Bronchial epithelial cell (primary cell): ENCODE measurements around the gene PIK3R2. TPM values are rescaled to one million over a fixed set of nuclear protein-coding genes. Genes with fewer than 3 reads are reported as not detected.
A peak's percentile ranks its signal among the peaks of the same experiment; 100 is the strongest.

Experiments
- DNase-seq: peaks from one replicate; pipeline ENCODE4 v3.0.0-alpha.2; 2010; ENCODE audit warnings: low read depth
- FAIRE-seq: peaks from 2 replicates; lab custom pipeline; 2011; peaks lifted over from hg19 to GRCh38; lab: Jason Lieb, UNC
- H3K27me3 ChIP-seq: 2 replicates; pipeline ENCODE4 v1.5.1; 2011; ENCODE audit warnings: low read length; ENCODE audit not compliant: control insufficient read depth, insufficient read depth
- H3K36me3 ChIP-seq: 2 replicates; pipeline ENCODE4 v1.5.1; 2011; ENCODE audit warnings: low read length; ENCODE audit not compliant: control insufficient read depth, insufficient read depth
- H3K4me3 ChIP-seq: 2 replicates; pipeline ENCODE4 v1.5.1; 2011; ENCODE audit warnings: mild to moderate bottlenecking, low read depth, low read length, control low read depth
- total RNA-seq: library from RNA; depleted of rRNA; stranded (reverse); fragments of >200 nt; gene quantifications from 2 replicates; pipeline ENCODE4 v1.2.1, GENCODE V29; 2014
- TF ChIP-seq, protein P1 (sequence below): IDR thresholded peaks from 2 replicates; pipeline ENCODE4 v1.5.1; 2011; ENCODE audit warnings: mild to moderate bottlenecking, moderate library complexity, low read length, control low read depth, inconsistent platforms; ENCODE audit not compliant: insufficient read depth, severe bottlenecking

Gene PIK3R2
- total RNA-seq, 1 donor from 2014 or later = 2.6 TPM

DNA sequence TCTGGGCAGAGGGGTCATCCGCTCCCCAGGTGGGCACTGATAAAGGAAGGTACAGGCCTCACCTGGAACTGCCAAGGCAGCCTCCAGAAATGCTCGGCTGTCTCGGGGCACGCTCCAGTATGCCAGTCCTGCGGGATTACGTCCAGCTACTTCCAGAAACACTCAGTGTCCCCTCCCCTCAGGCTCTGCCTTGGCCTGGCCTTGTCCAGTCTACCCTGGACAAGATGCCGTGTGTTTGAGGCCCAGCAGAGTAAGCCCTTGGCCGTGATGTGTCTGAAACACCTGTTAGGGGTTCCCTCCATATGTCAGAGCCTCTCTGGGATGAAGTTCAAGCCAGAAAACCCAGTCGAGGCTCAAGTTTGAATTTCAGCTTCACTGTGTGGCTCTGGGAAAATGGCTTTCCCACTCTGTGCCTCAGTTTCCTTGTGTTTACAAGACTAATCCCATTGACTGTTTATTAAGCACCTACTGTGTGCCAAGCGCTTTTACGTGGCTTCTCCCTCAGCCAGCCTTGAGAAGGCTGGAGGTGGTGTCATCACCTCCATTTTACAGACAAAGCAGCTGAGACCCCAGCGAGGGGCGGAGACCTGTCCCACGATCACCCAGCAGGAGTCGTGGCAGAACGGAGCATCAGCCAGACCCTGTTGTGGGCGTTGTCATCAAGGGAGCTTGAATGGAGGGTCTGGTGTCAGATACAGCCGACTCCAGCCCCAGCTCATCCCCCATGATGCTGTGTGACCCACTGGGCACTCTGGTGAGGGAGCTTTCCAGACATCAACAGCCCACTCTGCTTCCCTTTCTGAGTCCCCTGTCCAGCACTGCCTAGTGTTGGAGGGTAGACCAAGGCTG, 2.0 kb upstream of the PIK3R2 start:
- Histone ChIP-seq H3K4me3 (no peak overlapping the region), H3K27me3 (no peaks in the 10 kb centered on the region), H3K36me3 (no peaks in the 10 kb centered on the region)
- DNase-seq (no peak), FAIRE-seq (peak; percentile 52)
- TF ChIP-seq, protein P1, sequence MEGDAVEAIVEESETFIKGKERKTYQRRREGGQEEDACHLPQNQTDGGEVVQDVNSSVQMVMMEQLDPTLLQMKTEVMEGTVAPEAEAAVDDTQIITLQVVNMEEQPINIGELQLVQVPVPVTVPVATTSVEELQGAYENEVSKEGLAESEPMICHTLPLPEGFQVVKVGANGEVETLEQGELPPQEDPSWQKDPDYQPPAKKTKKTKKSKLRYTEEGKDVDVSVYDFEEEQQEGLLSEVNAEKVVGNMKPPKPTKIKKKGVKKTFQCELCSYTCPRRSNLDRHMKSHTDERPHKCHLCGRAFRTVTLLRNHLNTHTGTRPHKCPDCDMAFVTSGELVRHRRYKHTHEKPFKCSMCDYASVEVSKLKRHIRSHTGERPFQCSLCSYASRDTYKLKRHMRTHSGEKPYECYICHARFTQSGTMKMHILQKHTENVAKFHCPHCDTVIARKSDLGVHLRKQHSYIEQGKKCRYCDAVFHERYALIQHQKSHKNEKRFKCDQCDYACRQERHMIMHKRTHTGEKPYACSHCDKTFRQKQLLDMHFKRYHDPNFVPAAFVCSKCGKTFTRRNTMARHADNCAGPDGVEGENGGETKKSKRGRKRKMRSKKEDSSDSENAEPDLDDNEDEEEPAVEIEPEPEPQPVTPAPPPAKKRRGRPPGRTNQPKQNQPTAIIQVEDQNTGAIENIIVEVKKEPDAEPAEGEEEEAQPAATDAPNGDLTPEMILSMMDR = no peak

DNA sequence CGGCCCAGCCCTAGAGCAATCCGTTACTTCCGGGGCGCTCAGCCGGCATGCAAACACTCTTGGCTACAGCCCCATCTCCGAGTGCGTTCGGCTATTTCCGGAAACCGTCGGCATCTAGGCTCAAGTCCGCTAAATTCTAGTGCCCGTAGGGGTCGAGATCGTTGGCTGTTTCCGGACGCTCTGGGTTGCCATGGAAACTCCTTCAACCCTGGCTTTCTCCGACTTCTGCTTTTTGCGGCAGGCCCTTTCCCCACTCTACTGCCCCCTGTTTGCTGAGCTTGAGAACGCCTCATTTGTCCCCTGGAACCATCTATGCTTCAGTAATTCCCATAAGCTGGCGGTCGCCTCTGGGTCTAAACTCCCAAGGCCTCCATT, 534 bp upstream of the PIK3R2 start:
- Histone ChIP-seq H3K36me3 (no peaks in the 10 kb centered on the region), H3K27me3 (no peaks in the 10 kb centered on the region), H3K4me3 (peak overlapping the region; percentile 96)
- FAIRE-seq (no peak), DNase-seq (peak; percentile 88)
- TF ChIP-seq, protein P1 = peak; percentile 75

DNA sequence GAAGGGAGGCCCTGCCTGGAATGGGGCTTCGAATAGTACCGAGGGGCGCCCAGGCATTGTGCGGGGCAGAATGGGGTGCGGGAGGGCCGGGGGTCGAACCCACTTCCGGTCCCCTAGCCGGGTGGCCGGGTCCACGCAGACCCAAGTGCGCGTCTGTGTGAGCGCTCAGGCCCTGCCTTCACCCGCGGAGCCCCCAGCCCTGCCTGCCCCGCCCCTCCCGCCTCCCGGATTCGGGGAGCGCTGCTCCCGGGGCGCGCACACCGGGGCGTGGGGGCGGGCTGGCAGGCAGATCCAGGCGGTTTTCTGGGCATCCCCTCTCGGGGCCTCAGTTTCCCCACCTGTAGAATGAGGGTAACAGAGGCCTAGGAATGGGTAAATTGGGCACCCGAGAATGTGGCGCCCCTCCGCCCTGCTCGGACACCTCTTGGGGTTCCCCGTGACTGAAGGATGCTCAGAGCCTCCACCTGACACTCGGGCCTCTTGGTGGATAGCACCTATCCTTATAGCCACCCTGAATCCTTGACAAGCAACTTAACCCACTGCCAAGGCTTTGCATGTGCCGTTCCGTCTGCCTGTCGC, 682 bp downstream of the PIK3R2 start:
- peak; percentile 86 for FAIRE-seq

DNA sequence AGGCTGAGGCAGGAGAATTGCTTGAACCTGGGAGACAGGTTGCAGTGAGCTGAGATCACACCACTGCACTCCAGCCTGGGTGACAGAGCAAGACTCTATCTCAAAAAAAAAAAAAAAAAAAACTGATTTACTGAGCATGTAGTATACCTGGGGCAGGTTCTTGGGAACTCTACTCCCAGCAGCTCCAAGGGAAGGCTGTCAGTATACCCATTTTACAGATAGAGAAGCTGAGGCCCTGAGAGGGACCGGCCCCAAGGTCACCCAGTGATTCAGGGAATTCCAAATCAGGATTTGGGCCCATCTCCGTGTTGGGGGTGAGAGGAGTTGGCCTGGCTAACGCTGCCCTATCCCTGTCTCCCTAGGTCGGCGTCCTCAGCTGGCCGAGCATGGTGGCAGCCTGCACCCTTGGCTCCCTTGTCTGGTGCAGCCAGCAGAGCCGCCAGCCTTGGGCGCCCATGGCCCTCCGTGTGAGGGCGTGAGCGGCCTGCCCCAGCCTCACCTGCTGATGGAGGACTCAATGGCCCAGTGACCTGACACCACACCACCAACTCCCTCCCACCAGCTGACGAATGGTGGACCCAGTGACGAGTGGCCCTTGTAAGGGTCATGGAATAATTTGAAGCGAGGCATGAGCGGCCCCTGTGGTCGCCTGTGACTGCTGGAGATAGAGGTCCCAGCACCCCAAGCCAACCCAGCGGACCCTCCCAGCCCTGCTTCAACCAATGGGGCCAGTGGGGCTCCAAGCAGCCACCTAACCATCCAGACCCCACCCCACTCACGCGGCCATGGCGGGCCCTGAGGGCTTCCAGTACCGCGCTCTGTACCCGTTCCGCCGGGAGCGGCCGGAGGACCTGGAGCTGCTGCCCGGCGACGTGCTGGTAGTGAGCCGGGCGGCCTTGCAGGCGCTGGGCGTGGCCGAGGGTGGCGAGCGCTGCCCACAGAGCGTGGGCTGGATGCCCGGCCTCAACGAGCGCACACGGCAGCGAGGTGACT, 2.4 kb downstream of the PIK3R2 start:
- no peak overlapping the region for H3K4me3 ChIP-seq

More for the DNA sequence above, 682 bp downstream of the PIK3R2 start:
- TF ChIP-seq, protein P1 = no peak
- Histone ChIP-seq H3K4me3 (peak overlapping the region; percentile 96), H3K27me3 (no peaks in the 10 kb centered on the region), H3K36me3 (no peaks in the 10 kb centered on the region)
- DNase-seq = no peak

DNA sequence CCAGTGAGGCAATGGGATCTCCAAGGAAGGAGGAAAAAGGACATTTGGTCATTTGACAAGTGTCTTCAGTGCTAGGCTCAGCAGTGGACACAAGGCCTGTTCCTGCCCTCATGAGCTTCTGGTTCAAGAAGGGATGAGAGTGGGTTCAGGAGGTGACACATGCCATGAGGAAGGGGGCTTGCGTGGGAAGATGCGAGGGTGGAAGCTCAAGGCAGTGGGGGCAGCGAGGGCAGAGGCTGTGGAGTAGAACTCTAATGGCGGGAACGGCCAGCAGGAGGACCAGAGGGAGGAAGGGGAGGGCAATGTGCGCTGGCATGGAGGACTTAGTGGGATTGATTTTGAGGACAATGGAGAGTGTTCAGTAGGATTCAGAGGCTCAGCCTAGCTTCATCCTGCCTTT, 3.3 kb downstream of the PIK3R2 start:
- TF ChIP-seq, protein P1 = no peak
- Histone ChIP-seq H3K36me3 (peaks cover 2% of the 10 kb centered on the region), H3K4me3 (no peak overlapping the region), H3K27me3 (no peaks in the 10 kb centered on the region)
- no peak for FAIRE-seq
- DNase-seq = no peak

More for the DNA sequence above, 2.4 kb downstream of the PIK3R2 start:
- no peak for FAIRE-seq
- Histone ChIP-seq H3K36me3 (no peaks in the 10 kb centered on the region), H3K27me3 (no peaks in the 10 kb centered on the region)
- TF ChIP-seq, protein P1 = no peak
- no peak for DNase-seq
